Embryonic facial prominence (tissue), 1 donor: Measurements from ENCODE around the gene TMEM151A.
"Not testable (repeated sequence)": the region's sequence is repeated elsewhere in the genome, so short reads cannot be mapped to it uniquely, and the experiment has no call there.

ENCODE experiments used
- DNase-seq: peaks from one replicate; pipeline ENCODE4 v3.0.0-alpha.2; 2016; ENCODE audit errors: extremely low spot score

Gene TMEM151A

DNA sequence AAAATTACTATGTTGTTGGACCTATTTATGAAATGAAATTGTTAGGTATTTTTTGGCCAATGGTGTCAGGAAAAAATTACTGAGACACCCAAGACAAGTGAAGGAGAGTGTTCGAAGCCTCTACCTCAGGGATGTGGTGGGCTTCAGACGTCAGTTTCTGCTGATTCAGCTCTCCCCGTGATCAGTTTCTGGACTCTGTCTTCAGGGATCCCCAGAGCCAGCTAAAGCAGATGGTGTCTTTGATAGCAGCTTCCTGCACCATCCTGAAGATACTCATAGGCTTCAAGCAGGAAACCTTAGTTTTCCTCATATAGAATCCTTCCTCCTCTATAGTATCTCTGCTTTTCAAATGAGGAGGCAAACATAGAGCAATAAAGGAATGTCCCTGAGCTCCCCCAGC, 17.8 kb downstream of the TMEM151A start:
- no peak for DNase-seq

DNA sequence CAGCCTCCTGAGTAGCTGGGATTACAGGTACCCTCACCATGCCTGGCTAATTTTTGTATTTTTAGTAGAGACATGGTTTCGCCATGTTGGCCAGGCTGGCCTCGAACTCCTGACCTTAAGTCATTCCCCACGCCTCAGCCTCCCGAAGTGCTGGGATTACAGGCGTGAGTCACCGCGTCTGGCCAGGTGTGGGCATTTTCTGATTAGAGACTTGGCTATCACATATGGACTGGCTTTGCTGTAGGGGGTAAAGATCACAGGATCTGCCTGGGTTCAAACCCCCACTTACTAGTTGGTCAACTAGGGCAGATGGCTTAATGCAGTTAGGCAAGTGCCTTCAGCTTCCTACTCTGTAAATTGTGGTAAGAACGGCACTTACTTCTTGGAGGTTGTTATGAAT, 18.6 kb downstream of the TMEM151A start:
- DNase-seq = no peak

DNA sequence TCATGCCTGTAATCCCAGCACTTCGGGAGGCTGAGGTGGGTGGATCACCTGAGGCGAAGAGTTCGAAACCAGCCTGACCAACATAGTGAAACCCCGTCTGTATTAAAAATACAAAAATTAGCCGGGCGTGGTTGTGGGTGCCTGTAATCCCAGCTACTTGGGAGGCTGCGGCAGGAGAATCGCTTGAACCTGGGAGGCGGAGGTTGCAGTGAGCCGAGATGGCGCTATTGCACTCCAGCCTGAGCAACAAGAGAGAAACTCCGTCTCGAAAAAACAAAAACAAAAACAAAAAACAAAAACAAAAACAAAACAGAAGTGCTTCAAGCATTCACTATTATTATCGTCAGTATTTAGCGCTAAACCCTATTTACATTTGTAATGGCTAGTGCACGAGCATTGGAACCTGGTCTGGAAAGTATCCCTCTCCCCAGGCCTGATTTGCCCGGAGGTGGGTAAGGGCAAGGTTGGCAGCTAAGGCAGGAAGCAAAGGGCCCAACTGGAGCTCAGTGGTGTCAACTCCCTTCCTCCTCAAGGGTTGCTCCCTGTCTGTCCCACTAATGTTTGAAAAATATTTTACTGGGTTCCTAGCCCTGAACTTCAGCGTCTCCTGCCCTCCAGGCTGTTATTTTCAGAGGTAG, 19.2 kb downstream of the TMEM151A start:
- DNase-seq = not testable (repeated sequence)

DNA sequence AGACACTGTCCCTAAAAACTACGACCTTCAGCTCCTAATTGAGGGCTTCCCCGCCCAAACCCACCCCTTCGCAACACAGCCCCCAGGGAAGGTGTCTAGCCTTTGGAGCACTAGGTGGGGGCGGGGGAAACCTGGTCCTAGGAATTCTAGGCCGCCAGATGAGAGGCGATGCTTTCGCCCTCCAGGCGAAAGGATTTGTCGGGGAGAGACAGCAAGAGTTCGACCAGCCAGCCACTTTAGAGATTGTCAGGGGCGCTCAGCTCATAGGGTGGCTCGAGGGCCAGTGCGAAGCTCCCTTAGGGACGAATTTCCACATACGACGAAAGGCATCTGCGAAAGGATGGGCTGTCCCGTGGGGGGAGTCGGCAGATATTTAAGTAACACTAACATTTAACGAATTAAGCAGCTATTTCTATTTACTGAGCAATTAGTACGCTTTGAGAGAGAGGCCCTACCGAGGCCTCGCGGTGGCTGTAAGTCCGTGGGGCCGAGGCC, 19.8 kb downstream of the TMEM151A start:
- no peak for DNase-seq

DNA sequence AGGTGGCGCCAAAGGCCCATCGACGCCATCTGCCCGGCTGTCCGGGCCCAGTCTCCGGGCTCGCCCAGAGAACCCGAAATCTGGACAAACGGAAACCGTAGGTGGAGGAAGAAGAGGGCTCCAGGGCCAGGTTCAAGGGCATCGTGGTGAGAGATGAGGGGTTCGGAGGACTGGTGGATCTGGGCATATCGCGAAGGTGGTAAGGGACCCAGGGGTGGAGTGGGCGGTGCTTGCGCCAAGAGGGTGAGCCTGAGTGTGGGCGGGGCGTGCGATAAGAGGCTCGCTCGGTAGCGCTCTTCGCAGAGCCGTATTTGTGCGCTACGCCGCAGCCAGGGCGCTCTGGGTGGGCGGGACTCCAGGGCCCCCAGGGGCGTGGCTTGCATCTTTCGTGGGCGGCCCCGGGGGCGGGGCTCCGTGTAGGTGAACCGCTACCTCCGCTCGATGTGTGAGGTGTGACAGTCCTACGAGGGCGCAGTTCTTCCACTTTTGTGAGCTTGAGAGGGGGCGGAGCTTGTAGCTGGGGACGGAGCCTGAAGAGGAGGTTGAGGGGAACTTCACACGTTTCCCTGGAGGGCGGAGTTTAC, 20.4 kb downstream of the TMEM151A start:
- peak; percentile 73 for DNase-seq

DNA sequence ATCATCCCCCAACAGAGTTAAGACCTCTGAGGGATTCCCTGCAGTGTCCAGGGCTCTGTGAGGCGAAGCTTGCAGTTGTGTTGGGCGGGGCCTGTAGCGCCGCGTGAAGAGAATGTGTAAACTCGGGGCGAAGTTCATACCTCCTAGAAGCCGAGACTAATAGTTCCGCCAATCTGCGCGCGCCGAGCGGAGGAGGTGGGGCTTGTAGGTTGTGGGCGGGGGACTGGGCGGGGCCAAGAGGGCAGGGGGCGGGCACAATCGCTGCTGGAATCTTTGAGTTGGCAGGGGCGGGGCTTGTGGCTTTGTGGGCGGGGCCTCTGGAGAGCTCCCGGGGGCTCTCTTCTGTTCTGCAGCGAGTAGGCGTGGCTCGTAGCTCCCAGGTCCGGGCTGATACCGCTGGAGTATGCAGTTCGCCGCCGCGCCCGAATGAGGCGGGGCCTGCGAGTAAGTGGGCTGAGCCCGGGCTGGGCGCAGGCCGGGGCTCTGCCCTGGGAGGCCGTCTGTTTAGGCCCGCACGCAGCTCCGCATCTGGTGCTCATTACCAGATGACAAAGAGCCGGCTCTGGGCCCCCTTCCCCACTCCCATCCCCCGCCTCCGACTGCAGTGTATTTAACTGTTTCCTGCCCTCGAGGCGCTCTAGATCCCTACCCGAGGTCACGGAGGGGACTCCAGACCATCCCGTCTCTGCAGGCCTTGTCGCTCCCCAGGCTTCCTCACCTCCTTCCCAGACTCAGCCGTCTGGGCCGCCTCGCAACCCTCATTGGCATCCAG, 21.0 kb downstream of the TMEM151A start:
- DNase-seq = peak; percentile 99

DNA sequence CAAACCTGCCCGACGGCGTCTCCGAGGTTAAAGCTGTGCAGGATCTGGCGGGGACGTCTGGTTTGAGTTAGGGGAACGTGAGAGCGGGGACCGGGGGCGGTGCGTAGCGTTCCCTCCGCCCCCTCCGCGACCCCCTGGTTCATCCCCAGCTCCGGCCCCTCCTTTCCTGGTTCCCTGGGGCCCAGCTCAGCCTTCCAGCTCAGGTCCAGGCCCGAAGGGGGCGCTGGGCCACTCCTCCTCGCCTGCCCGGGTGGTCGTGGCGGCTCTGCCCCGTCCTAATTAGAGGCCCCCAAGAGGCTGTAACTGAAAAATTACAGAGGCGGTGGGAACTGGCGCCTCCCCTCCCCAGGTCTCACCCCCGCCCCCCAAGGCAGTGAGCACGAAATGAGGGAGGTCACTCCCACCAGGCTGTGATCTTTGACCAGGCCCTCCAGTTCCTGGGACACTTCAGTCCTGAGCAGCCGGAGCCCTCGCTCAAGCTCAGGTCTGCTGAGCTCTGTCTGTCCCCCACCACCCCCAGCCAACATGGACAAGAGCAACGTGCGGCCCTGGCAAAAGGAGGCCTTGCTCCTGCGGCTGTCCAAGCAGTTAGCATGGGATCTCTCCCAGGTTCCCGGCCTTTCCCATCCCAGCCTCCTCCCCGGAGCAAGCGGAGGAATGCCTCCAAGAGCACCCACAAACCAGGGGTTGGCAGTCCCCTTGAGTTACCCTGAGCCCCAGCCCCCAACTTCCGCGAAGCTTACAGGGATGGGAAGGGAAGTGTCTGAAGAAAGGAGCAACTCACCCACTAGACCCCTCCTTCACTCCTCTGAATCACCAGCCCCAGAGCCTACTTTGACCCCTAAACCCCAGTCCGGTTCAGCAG, 21.9 kb downstream of the TMEM151A start:
- DNase-seq = peak; percentile 91

DNA sequence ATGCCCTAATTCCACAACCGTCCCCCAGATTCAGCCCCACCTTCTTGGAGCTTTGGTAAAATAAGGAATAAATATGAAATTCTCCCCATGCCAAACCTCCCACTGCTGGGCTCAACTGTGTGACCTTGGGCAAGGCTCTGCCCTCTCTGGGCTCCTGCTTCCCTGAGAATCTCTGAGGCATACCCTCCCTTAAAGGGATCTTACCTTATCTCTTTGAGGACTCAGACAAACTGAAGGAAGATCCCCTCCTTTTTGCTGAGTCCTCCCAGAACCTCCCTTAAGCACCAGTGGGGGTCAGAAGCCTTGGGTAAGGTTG, 22.4 kb downstream of the TMEM151A start:
- no peak for DNase-seq

DNA sequence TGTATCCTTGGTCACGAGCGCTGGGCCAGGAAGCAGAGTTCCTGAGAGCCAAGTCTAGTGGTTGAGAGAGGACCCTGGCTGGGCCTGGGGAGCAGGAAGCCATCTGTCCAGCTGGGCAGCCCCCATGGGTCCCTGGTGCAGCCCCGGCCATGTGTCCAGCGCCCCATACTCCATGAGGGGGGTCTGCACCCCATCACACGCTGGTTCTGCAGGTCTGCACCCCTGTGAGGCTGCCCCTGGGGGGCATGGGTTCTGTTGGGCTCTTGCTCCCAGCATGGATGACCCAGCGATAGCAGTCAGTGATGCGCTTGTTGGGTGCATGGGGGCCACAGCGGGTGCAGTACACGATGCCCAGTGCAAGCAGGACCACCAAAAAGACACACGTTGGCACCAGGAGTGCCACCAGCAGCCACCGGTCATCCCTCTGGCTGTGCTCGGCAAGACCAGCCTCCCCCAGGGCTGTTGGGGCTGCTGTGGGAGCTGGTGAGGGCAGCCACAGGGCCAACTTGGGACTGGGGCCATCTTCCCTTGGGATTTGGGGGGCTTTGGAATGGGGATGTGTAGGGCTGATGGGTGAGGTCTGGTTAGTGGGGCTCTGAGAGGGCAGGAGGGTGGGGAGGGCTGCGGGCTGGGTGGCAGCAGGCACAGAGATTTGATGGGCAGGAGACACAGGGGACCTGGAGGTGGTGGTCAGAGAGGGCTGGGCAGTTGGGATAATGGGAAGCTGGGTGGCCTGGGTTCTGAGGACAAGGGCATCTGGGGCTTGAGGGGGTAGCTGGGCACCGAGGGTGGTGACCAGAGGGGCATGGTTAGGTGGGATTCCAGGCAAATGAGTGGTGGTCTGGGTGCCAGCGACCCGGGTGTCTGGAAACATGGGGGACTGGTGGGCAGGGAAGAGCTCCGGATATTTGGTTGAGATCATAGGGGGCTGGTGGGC, 23.1 kb downstream of the TMEM151A start:
- no peak for DNase-seq

DNA sequence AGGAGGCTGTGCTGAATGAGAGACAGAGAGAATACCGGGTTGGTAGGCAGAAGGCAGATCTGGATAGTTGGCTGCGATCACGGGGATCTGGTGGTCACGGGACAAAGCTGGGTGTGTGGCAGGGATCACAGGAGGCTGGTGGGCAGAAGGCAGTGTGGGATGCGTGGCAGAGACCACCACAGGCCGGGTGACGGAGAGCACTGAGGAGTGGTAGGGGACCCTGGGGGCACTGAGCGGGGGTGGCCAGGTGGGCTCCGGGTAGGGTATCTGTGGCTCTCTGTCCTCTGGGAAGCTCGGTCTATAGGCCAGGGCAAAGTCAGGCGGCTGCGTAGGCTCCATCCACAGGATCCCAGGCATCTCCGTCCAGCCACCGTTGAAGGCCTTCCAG, 23.8 kb downstream of the TMEM151A start:
- DNase-seq = no peak

DNA sequence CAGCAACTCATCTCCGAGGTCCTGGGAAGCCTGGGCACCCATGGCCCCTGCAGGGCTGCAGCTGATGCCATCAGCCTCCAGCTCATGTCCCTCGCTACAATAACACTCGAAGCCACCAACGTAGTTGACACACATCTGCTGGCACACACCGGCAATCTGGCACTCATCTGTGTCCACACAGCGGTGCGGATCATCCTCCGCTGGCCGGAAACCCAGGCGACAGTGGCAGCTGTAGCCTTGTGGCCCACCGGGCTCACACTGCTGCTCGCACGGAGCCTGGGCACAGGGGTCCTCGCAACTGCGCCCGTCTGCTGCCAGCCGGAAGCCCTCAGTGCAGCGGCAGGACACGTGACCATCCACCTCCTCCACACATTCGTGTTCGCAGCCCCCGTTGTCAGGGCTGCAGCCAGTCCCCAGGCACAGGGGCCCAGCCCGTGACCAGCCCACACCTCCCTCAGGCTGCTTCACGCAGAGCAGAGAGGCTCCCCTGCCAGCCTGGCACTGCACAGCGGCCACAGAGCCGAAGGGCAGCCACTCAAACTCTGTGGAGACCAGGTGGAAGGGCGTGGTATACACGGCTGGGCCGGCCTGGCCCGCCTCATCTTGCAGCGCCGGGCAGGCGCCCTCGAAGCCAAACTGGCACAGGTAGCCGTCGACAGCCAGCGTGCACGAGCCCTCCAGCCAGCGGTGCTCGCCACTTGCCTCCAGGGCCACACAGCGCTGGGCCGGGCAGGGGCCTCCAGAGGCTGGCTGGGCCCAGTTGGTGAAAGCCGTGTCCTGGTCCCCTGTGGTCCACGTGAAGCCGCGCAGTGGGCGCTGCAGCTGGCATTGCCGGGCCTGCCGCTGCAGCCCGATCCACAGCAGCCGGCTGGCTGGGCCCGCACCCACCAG, 24.5 kb downstream of the TMEM151A start:
- DNase-seq = no peak

DNA sequence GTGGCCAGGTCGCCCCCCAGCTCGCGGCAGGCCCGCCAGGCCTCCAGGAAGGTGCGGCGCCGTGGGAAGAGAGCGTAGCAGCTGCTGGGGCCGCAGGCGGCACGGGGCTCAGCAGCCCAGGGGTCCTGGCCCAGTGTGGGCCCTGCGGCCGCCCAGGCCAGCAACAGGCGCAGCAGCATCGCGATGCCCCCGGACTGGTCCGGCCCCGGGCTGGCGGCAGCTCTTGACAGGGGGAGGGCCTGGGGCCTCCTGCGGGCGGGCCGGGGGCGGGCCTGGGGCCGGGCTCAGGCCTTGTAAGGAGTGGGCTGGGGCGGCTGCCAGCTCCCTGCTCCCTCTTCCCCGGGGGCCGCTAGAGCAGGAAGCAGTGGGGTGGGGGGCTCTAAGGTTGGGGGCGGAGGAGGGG, 25.2 kb downstream of the TMEM151A start, which contains the start of gene CD248:
TSS of gene CD248 (minus strand) at position 196 of the 403 bp plus-strand sequence. CDS start at position 179, 17 bp downstream.
- DNase-seq = no peak

DNA sequence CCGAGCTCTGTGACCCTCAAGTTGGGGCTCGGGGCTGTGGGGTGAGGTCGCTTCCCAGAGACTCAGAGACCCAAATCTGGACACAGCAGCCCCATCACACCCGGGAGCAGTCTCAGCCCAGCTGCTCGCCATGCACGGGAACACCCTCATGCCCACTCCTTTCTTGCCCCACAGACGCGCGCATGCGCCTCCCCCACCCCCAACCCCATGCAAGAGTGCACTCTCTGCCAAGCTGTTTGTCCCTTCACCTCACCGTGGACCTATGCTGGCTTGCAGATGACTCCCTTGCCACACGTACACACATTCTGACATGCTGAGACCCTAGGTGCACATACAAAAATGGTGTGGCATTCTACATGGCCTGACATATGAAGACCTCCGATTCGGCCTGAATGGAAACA, 25.6 kb downstream of the TMEM151A start:
- no peak for DNase-seq

DNA sequence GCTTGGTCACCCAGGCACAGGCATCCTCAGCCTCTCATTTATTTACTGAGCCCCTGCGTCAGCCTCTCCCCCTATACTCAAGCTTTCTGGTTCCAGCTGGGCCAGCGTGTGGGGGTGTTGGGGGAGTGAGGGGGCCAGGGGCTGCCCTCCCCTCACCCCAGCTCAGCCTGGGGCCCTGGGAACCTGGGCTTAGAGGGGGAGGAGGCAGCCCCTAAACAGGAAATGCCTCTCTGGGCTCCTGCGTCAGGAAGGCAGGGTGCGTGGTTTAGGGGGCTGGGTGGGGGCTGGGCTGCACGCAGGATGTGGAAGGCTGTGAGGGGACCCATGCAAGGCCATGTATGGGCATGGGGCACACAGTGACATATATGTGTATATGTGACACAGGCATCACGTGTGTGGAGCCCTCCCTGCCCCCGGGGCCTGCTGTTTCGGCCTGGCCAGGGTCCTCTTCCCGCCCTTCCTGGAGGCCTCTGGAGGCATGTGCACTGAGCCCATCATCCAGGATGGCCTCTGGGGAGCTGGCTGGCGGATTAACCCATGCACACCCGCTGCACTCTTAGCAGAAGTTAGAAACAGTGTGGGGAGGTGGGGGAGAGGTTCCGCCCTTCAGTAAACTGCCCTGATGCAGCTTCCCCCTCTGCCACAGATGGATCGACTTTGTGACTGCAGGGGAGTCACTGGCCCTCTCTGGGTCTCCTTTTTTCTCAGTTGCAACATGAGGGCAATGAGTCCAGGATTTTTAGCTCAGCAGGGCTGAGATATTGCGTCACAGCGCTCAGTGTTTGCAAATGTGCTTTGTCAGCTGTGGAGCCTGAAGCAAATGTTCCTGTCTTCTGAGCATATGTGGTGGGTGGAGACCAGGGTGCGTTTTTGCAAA, 26.3 kb downstream of the TMEM151A start:
- peak; percentile 38 for DNase-seq

DNA sequence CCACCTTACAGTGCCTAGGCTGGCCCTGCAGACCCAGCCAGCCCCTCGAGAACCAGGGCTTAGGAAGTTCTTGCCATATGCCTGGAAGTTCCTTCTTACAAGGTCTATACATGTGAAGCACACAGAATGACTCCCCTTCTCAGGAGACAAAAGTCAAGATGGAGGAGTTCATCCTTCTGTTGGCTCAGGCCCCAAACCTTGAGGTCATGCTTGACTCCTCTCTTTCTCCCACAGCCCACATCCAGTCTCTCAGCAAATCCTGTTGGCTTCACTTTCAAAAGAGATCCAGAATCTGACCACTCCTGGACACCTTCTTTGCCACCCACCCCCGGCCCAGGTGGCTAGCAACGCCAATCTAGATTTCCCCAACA, 26.9 kb downstream of the TMEM151A start:
- no peak for DNase-seq

DNA sequence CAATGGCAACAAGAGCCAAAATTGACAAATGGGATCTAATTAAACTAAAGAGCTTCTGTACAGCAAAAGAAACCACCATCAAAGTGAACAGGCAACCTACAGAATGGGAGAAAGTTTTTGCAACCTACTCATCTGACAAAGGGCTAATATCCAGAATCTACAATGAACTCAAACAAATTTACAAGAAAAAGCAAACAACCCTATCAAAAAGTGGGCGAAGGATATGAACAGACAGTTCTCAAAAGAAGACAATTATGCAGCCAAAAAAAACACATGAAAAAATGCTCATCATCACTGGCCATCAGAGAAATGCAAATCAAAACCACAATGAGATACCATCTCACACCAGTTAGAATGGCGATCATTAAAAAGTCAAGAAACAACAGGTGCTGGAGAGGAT, 28.6 kb downstream of the TMEM151A start:
- DNase-seq = not testable (repeated sequence)

DNA sequence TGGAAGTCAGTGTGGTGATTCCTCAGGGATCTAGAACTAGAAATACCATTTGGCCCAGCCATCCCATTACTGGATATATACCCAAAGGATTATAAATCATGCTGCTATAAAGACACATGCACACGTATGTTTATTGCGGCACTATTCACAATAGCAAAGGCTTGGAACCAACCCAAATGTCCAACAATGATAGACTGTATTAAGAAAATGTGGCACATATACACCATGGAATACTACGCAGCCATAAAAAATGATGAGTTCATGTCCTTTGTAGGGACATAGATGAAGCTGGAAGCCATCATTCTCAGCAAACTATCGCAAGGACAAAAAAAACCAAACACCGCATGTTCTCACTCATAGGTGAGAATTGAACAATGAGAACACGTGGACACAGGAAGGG, 29.1 kb downstream of the TMEM151A start:
- DNase-seq = not testable (repeated sequence)

DNA sequence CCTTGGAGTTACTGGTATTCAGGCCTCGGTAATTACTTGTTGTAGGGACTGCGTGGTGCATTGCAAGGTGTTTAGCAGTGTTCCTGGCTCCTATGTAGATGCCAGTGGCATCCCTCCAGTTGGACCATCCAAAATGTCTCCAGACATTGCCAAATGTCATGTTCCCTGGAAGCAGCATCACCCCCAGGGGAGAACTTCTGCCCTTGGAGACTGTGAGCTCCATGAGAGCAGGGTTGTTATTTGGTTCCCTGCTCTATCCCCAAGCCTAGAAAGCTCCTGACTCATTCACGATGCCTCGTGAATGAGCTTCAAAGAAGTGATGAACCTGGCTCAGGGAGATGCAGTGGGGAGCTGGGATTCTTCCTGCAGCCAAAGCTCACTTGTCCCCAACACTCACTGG, 29.9 kb downstream of the TMEM151A start:
- no peak for DNase-seq
